DLD1 (cell line): ENCODE results near the gene SH3TC2.

Experiments used
- in situ Hi-C: cut with HindIII; loops from 2 replicates; pipeline ENCODE4 v1.10.0; 2017; ENCODE audit warnings: low sequenced_read_pairs

Gene SH3TC2

GRCh38 chr5:149036168-149036567 is 26.7 kb downstream of the SH3TC2 start:
- in situ Hi-C loops, result no loop called here

- in situ Hi-C loops, result no loop called here
These were observed 27.5 kb downstream of the SH3TC2 start for GRCh38 chr5:149035372-149035790.

- in situ Hi-C loops, result no loop called here
These were observed 31.9 kb downstream of the SH3TC2 start for GRCh38 chr5:149030838-149031397.

GRCh38 chr5:149030392-149030791 is 32.5 kb downstream of the SH3TC2 start:
- in situ Hi-C loops, result no loop called here

GRCh38 chr5:149028984-149029383 is 33.9 kb downstream of the SH3TC2 start:
- in situ Hi-C loops, result no loop called here

GRCh38 chr5:149028161-149028560 is 34.7 kb downstream of the SH3TC2 start:
- in situ Hi-C loops, result no loop called here

GRCh38 chr5:149027636-149028035 is 35.2 kb downstream of the SH3TC2 start:
- in situ Hi-C loops, result no loop called here

GRCh38 chr5:149024943-149025342 is 37.9 kb downstream of the SH3TC2 start:
- in situ Hi-C loops, result no loop called here

- in situ Hi-C loops, result no loop called here
These were observed 38.4 kb downstream of the SH3TC2 start for GRCh38 chr5:149024477-149024876.

- in situ Hi-C loops, result no loop called here
These were observed 40.7 kb downstream of the SH3TC2 start for GRCh38 chr5:149022200-149022599.

- in situ Hi-C loops, result no loop called here
These were observed 43.2 kb downstream of the SH3TC2 start for GRCh38 chr5:149019679-149020078.

- in situ Hi-C loops, result no loop called here
These were observed 43.9 kb downstream of the SH3TC2 start for GRCh38 chr5:149018909-149019443.

- in situ Hi-C loops, result no loop called here
These were observed 45.2 kb downstream of the SH3TC2 start for GRCh38 chr5:149017636-149018035.

GRCh38 chr5:149015561-149015960 is 47.3 kb downstream of the SH3TC2 start:
- in situ Hi-C loops, result no loop called here

- in situ Hi-C loops, result no loop called here
These were observed 47.7 kb downstream of the SH3TC2 start for GRCh38 chr5:149015126-149015525.

GRCh38 chr5:149014571-149015031 is 48.3 kb downstream of the SH3TC2 start:
- in situ Hi-C loops, result no loop called here

- in situ Hi-C loops, result no loop called here
These were observed 49.1 kb downstream of the SH3TC2 start for GRCh38 chr5:149013796-149014195.

- in situ Hi-C loops, result no loop called here
These were observed 50.5 kb downstream of the SH3TC2 start for GRCh38 chr5:149012350-149012749.

- in situ Hi-C loops, result no loop called here
These were observed 51.1 kb downstream of the SH3TC2 start for GRCh38 chr5:149011728-149012127.

- in situ Hi-C loops, result no loop called here
These were observed 51.8 kb downstream of the SH3TC2 start for GRCh38 chr5:149011084-149011483.

- in situ Hi-C loops, result loop anchor here (5.0 kb wide), 1 partner anchor 105 kb away; no protein-coding TSS in a partner anchor
These were observed 55.7 kb downstream of the SH3TC2 start for GRCh38 chr5:149007174-149007573.

- in situ Hi-C loops, result loop anchor here (5.0 kb wide), 1 partner anchor 106 kb away; no protein-coding TSS in a partner anchor
These were observed 56.4 kb downstream of the SH3TC2 start for GRCh38 chr5:149006426-149006825.
